Endothelial cell of umbilical vein (primary cell): ENCODE measurements around the gene DDX31. TPM values are rescaled to one million over a fixed set of nuclear protein-coding genes. Genes with fewer than 3 reads are reported as not detected.

Source experiments
- BruUV-seq: library from RNA; stranded (reverse); fragments of 400-500 nt; replicated peaks from 2 replicates; lab custom pipeline; 2021; lab: Mats Ljungman, UMichigan
- CTCF ChIA-PET: fragments of 300-600, 350-600 bp; sonication (Branson Sonifier 250); formaldehyde crosslinking; loops from one replicate; lab custom pipeline; 2021; ENCODE audit warnings: antibody characterized with exemption, inconsistent platforms; lab: Charles Lee
- POLR2A ChIA-PET: fragments of 300-600, 350-600 bp; sonication (Branson Sonifier 250); formaldehyde crosslinking; loops from one replicate; lab custom pipeline; 2021; ENCODE audit warnings: antibody characterized with exemption, inconsistent platforms; lab: Charles Lee
- DNase-seq: peaks from one replicate; pipeline ENCODE4 v3.0.0-alpha.2; 2011; ENCODE audit warnings: low read depth, low spot score
- FAIRE-seq: peaks from 2 replicates; lab custom pipeline; 2011; peaks lifted over from hg19 to GRCh38; lab: Jason Lieb, UNC
- H2AFZ ChIP-seq: 2 replicates; pipeline ENCODE4 v1.6.0; 2012; ENCODE audit warnings: low read depth, low read length, control low read depth, inconsistent platforms
- H3K27ac ChIP-seq: 2 replicates; pipeline ENCODE4 v1.5.1; 2011; ENCODE audit warnings: low read depth, mild to moderate bottlenecking, control low read depth, low read length, moderate library complexity; ENCODE audit not compliant: insufficient read depth
- H3K27me3 ChIP-seq, 2 experiments: 2 replicates each; pipeline versions ENCODE4 v1.6.0 to v1.6.1; 2011; ENCODE audit warnings: low read length in 2 of 2, mixed read lengths in 1 of 2; ENCODE audit not compliant: control insufficient read depth in 2 of 2, insufficient read depth in 2 of 2
- H3K36me3 ChIP-seq, 2 experiments: 2 replicates in 1 of 2; 3 replicates in 1 of 2; pipeline ENCODE4 v1.5.1; 2011; ENCODE audit warnings: low read length in 2 of 2, mild to moderate bottlenecking in 1 of 2, moderate library complexity in 1 of 2; ENCODE audit not compliant: control insufficient read depth in 2 of 2, insufficient read depth in 2 of 2; ENCODE audit errors: extremely low read depth in 1 of 2
- H3K4me1 ChIP-seq: 3 replicates; pipeline ENCODE4 v1.5.1; 2011; ENCODE audit warnings: mild to moderate bottlenecking, low read length; ENCODE audit not compliant: control insufficient read depth, insufficient read depth; ENCODE audit errors: extremely low read depth
- H3K4me2 ChIP-seq: 2 replicates; pipeline ENCODE4 v1.6.1; 2011; ENCODE audit warnings: low read length, control low read depth, mixed read lengths; ENCODE audit not compliant: insufficient read depth
- H3K4me3 ChIP-seq, 3 experiments: fragments of 200-600 bp in 1 of 3; sonication (generic), shearing (Covaris generic) in 1 of 3; replicated peaks in 1 of 3; 2 replicates each; pipeline ENCODE4 v1.5.1; 2011 to 2016; ENCODE audit warnings: control low read depth in 3 of 3, low read length in 3 of 3, mild to moderate bottlenecking in 2 of 3, inconsistent platforms in 1 of 3, low read depth in 1 of 3, moderate library complexity in 1 of 3; ENCODE audit not compliant: insufficient read depth in 1 of 3
- H3K79me2 ChIP-seq: 2 replicates; pipeline ENCODE4 v1.6.0; 2012; ENCODE audit warnings: low read length, inconsistent platforms; ENCODE audit not compliant: control insufficient read depth, insufficient read depth
- H3K9ac ChIP-seq: replicated peaks from 2 replicates; pipeline ENCODE3; 2011; ENCODE audit warnings: low read length, control low read depth; ENCODE audit not compliant: insufficient read depth; ENCODE audit errors: extremely low read depth
- H3K9me1 ChIP-seq: replicated peaks from 3 replicates; pipeline ENCODE4 v1.6.0; 2011; ENCODE audit warnings: mild to moderate bottlenecking, low read length; ENCODE audit not compliant: control insufficient read depth, insufficient read depth; ENCODE audit errors: extremely low read depth
- H3K9me3 ChIP-seq: replicated peaks from 2 replicates; pipeline ENCODE4 v1.5.1; 2012; ENCODE audit warnings: low read length, inconsistent platforms; ENCODE audit not compliant: control insufficient read depth, insufficient read depth
- H4K20me1 ChIP-seq: replicated peaks from 2 replicates; pipeline ENCODE3; 2011; ENCODE audit warnings: mild to moderate bottlenecking, low read length; ENCODE audit not compliant: control insufficient read depth, insufficient read depth; ENCODE audit errors: extremely low read depth
- EZH2 ChIP-seq: IDR thresholded peaks from 2 replicates; pipeline ENCODE4 v1.6.1; 2012; ENCODE audit warnings: borderline replicate concordance, low read depth, mild to moderate bottlenecking, moderate library complexity, low read length, inconsistent platforms; ENCODE audit not compliant: severe bottlenecking
- FOS ChIP-seq: IDR thresholded peaks from 2 replicates; pipeline ENCODE4 v1.6.1; 2011; ENCODE audit warnings: mild to moderate bottlenecking, low read length, moderate library complexity, borderline replicate concordance; ENCODE audit not compliant: insufficient read depth
- GATA2 ChIP-seq: IDR thresholded peaks from 2 replicates; pipeline ENCODE4 v1.7.0; 2011; ENCODE audit warnings: low read depth, mild to moderate bottlenecking, moderate library complexity, mixed read lengths, low read length; ENCODE audit not compliant: insufficient read length, insufficient read depth
- JUN ChIP-seq: IDR thresholded peaks from 2 replicates; pipeline ENCODE4 v1.6.1; 2011; ENCODE audit warnings: borderline replicate concordance, low read depth; ENCODE audit not compliant: insufficient read length, insufficient read depth
- MYC ChIP-seq: IDR thresholded peaks from one replicate; pipeline ENCODE4 v1.6.1; 2011; ENCODE audit warnings: mild to moderate bottlenecking, low read depth, low read length
- POLR2A ChIP-seq: IDR thresholded peaks from 2 replicates; pipeline ENCODE4 v1.6.1; 2012; ENCODE audit warnings: low read depth, mild to moderate bottlenecking, control low read depth, low read length
- POLR2AphosphoS5 ChIP-seq: IDR thresholded peaks from 2 replicates; pipeline ENCODE4 v1.6.1; 2012; ENCODE audit warnings: low read depth, mild to moderate bottlenecking, control low read depth, low read length, moderate library complexity; ENCODE audit not compliant: insufficient read depth
- dilution Hi-C: fragments of 300-500 bp; cut with MboI; formaldehyde crosslinking; loops from one replicate; pipeline ENCODE4 v1.15.0; 2019; ENCODE audit warnings: low sequenced_read_pairs; ENCODE audit not compliant: extremely low pct_ligation_motif_present
- intact Hi-C: fragments of 100-400 bp; cut with micrococcal nuclease; formaldehyde crosslinking; loops from one replicate; pipeline ENCODE4 v1.10.0; 2022
- polyA plus RNA-seq, 4 experiments: library from polyadenylated mRNA; depleted of rRNA in 3 of 4; stranded (reverse) in 3 of 4; unstranded in 1 of 4; fragments of >200 nt; gene quantifications; 2 replicates each; pipeline versions ENCODE4 v1.2.1 to v1.2.3, GENCODE V29; 2011 to 2012; ENCODE audit warnings: missing spikeins in 1 of 4
- total RNA-seq: library from RNA; stranded (reverse); gene quantifications from 2 replicates; pipeline ENCODE4 v1.2.3, GENCODE V29; 2021
- TF ChIP-seq, protein P1 (sequence below): IDR thresholded peaks from 2 replicates; pipeline ENCODE4 v1.6.1; 2011; ENCODE audit not compliant: insufficient read depth, insufficient read length
- TF ChIP-seq, protein P2 (sequence below), 2 donors: IDR thresholded peaks; 1 replicate in 1 of 2; 2 replicates in 1 of 2; pipeline ENCODE4 v1.5.1; 2011; ENCODE audit warnings: low read length in 2 of 2, mild to moderate bottlenecking in 2 of 2, moderate library complexity in 2 of 2, control low read depth in 1 of 2, inconsistent platforms in 1 of 2, low read depth in 1 of 2; ENCODE audit not compliant: insufficient read depth in 1 of 2; ENCODE audit errors: extremely low read depth in 1 of 2

DDX31 gene
- total and polyA plus RNA-seq, 2 donors (not counting 3 experiments of a cell fraction or from before 2014, with no cell fraction given), result 8.0 to 16.3 TPM

DNA sequence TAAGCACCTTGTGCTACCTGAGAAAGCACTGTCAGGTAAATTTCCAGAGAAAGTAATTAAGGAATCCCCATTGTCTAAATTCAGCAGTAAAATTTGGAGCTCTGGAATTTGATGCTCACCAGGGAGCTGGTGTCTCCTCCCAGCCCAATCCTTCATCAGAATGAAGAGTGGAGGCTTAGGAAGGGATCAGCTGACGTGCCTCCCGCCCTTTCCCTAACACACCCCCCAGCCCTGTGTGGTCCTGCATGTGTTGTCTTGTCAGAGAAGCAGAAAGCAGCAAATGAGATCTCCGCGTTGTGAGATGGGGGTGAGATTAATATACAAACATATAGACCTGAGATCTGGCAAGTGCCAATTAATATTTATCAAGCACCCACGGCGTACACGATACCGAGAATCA, 114.3 kb downstream of the DDX31 start:
- Histone ChIP-seq H3K9me3 (no peaks in the 10 kb centered on the region), H4K20me1 (no peaks in the 10 kb centered on the region), H3K27me3 (peaks cover 5 to 9% of the 10 kb centered on the region in 2 experiments), H3K36me3 (no peaks in the 10 kb centered on the region), H3K79me2 (no peaks in the 10 kb centered on the region), H2AFZ (no peak overlapping the region), H3K9me1 (no peaks in the 10 kb centered on the region), H3K9ac (no peak overlapping the region), H3K4me1 (no peaks in the 10 kb centered on the region), H3K4me3 (no peak overlapping the region), H3K27ac (no peak overlapping the region), H3K4me2 (no peak overlapping the region)
- FAIRE-seq (no peak), DNase-seq (no peak)
- CTCF ChIA-PET, result no interaction called here
- intact Hi-C loops (no loop called here), dilution Hi-C loops (no loop called here)
- TF ChIP-seq FOS (no peak), GATA2 (no peak), EZH2 (no peak), POLR2A (no peak), MYC (no peak), JUN (no peak), POLR2AphosphoS5 (no peak)
- TF ChIP-seq, protein P1, sequence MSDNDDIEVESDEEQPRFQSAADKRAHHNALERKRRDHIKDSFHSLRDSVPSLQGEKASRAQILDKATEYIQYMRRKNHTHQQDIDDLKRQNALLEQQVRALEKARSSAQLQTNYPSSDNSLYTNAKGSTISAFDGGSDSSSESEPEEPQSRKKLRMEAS, result no peak
- TF ChIP-seq, protein P2, sequence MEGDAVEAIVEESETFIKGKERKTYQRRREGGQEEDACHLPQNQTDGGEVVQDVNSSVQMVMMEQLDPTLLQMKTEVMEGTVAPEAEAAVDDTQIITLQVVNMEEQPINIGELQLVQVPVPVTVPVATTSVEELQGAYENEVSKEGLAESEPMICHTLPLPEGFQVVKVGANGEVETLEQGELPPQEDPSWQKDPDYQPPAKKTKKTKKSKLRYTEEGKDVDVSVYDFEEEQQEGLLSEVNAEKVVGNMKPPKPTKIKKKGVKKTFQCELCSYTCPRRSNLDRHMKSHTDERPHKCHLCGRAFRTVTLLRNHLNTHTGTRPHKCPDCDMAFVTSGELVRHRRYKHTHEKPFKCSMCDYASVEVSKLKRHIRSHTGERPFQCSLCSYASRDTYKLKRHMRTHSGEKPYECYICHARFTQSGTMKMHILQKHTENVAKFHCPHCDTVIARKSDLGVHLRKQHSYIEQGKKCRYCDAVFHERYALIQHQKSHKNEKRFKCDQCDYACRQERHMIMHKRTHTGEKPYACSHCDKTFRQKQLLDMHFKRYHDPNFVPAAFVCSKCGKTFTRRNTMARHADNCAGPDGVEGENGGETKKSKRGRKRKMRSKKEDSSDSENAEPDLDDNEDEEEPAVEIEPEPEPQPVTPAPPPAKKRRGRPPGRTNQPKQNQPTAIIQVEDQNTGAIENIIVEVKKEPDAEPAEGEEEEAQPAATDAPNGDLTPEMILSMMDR (IDR thresholded peaks at IDR 0.05; ENCODE audit: extremely low read depth in 1 of 2, insufficient read depth in 1 of 2, low read depth in 1 of 2, low read length in 2 of 2), result no peak
- POLR2A ChIA-PET, result no interaction called here
- BruUV-seq, result no TSS peak
